Fibroblast of lung (primary cell): Measurements from ENCODE around the gene SLC25A28.

Experiments
- EZH2 ChIP-seq: IDR thresholded peaks from 2 replicates; pipeline ENCODE4 v1.5.1; 2012; ENCODE audit warnings: low read length, control low read depth, mild to moderate bottlenecking; ENCODE audit errors: missing control alignments
- TF ChIP-seq, protein P1 (sequence below), 2 donors: IDR thresholded peaks in 1 of 2; conservative IDR thresholded peaks in 1 of 2; 1 replicate in 1 of 2; 2 replicates in 1 of 2; pipeline ENCODE4 v1.5.1; 2011 to 2012; ENCODE audit warnings: low read length in 2 of 2, control low read depth in 1 of 2, inconsistent platforms in 1 of 2, low read depth in 1 of 2, mild to moderate bottlenecking in 1 of 2

DNA sequence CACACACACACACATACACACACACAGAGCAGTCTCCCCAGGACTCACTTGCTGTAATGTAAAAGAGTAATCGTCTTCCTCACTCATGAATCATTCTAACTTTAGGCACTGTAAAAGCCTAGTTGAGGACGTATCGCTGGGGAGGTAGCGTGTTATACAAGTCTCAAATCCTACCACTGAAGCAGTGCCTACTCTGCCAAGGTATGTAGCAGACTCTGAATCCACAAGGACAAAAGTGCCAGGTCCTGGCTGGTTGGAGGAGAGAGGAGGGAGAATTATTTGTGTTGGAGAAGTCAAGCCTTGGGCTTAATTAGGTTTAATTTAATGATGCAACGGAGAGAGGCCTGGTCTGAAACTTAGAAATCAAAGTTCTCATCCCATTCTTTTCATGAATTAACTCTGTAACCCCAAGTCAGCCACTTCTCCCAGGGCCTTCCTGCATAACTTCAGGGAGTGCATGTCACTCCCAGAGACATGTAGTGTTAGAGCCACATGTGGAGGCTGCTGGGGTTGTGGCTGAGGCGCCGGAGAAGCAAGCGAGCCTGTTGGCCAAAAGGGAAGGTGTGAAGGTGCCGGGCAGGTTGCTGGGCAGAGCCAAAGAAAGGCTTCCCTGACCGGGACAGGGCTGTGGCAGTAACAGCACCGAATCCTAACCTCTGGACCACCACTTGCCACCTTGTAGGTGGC is 50.8 kb downstream of the SLC25A28 start:
- TF ChIP-seq, protein P1, sequence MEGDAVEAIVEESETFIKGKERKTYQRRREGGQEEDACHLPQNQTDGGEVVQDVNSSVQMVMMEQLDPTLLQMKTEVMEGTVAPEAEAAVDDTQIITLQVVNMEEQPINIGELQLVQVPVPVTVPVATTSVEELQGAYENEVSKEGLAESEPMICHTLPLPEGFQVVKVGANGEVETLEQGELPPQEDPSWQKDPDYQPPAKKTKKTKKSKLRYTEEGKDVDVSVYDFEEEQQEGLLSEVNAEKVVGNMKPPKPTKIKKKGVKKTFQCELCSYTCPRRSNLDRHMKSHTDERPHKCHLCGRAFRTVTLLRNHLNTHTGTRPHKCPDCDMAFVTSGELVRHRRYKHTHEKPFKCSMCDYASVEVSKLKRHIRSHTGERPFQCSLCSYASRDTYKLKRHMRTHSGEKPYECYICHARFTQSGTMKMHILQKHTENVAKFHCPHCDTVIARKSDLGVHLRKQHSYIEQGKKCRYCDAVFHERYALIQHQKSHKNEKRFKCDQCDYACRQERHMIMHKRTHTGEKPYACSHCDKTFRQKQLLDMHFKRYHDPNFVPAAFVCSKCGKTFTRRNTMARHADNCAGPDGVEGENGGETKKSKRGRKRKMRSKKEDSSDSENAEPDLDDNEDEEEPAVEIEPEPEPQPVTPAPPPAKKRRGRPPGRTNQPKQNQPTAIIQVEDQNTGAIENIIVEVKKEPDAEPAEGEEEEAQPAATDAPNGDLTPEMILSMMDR (conservative IDR thresholded peaks at IDR 0.05 in 1 of 2, IDR thresholded peaks at IDR 0.05 in 1 of 2; ENCODE audit: low read depth in 1 of 2, low read length in 2 of 2), result no peak
- no peak for TF ChIP-seq EZH2
